Testis (tissue), 3 donors: Measurements from ENCODE around the gene XRCC4. TPM values are rescaled to one million over a fixed set of nuclear protein-coding genes. Genes with fewer than 3 reads are reported as not detected.

Experiments
- DNase-seq: peaks from one replicate; pipeline ENCODE4 v3.0.0-alpha.2; 2019
- H3K27ac ChIP-seq, 2 donors: fragments of 200-600 bp; sonication (generic); one replicate each; pipeline ENCODE4 v1.5.1; 2019
- H3K27me3 ChIP-seq: fragments of 200-600 bp; sonication (generic); one replicate; pipeline ENCODE4 v1.5.1; 2019
- H3K36me3 ChIP-seq: fragments of 200-600 bp; sonication (generic); one replicate; pipeline ENCODE4 v1.5.1; 2017; ENCODE audit warnings: low read depth; ENCODE audit errors: missing control alignments
- H3K4me1 ChIP-seq: fragments of 200-600 bp; sonication (generic); one replicate; pipeline ENCODE4 v1.5.1; 2019
- H3K4me3 ChIP-seq, 2 donors: fragments of 200-600 bp; sonication (generic); one replicate each; pipeline ENCODE4 v1.5.1; 2017 to 2019
- H3K9me3 ChIP-seq: fragments of 200-600 bp; sonication (generic); one replicate; pipeline ENCODE4 v1.5.1; 2017
- CTCF ChIP-seq, 3 experiments: fragments of 450-650 bp in 2 of 3; fragments of 200-600 bp in 1 of 3; sonication (generic) in 1 of 3; IDR thresholded peaks; one replicate each; pipeline ENCODE4 v1.5.1; 2016 to 2019; ENCODE audit warnings: antibody characterized with exemption in 3 of 3, mild to moderate bottlenecking in 2 of 3, moderate library complexity in 1 of 3
- POLR2A ChIP-seq: fragments of 450-650 bp; IDR thresholded peaks from one replicate; pipeline ENCODE4 v1.6.1; 2017; ENCODE audit warnings: antibody characterized with exemption, mild to moderate bottlenecking, moderate library complexity
- WGBS, 2 donors: methylation state at CpG; one replicate each; pipeline ENCODE4 v1.1.5; 2018; 5-methylcytosine and 5-hydroxymethylcytosine counted together
- intact Hi-C: fragments of 100-400 bp; cut with DNase I; formaldehyde crosslinking; loops from one replicate; pipeline ENCODE4 v1.15.1; 2023; ENCODE audit warnings: low total_unique reads
- polyA plus RNA-seq: library from polyadenylated mRNA; stranded (reverse); fragments of 350-450 nt; fragmentation: Illumina TruSeq; extraction: RNeasy Lipid Tissue Mini Kit (QIAGEN cat#74804); gene quantifications from one replicate; pipeline ENCODE4 v1.2.3, GENCODE V29; 2014; ENCODE audit warnings: low read depth, low replicate concordance; ENCODE audit not compliant: insufficient read depth
- total RNA-seq, 2 donors: library from RNA; depleted of rRNA; stranded (reverse); fragments of >200 nt; gene quantifications; one replicate each; pipeline ENCODE4 v1.2.3, GENCODE V29; 2016

The XRCC4 gene
- total and polyA plus RNA-seq, 3 donors from 2014 or later, result 14.2 to 23.3 (median 17.1) TPM

- no peaks in the 10 kb centered on the region for H3K36me3 ChIP-seq
- intact Hi-C loops, result no loop called here
- no peak for TF ChIP-seq POLR2A
- no peak for TF ChIP-seq CTCF (IDR thresholded peaks at IDR 0.05)
- H3K4me3 ChIP-seq, result no peak overlapping the region
- H3K27me3 ChIP-seq, result no peaks in the 10 kb centered on the region
- no peaks in the 10 kb centered on the region for H3K9me3 ChIP-seq
- no peak overlapping the region for H3K27ac ChIP-seq
- H3K4me1 ChIP-seq, result no peaks in the 10 kb centered on the region
- no peak for DNase-seq
Measured at GRCh38 chr5:83230511-83230910, 153.2 kb downstream of the XRCC4 start.

GRCh38 chr5:83244516-83244915 lies 167.2 kb downstream of the XRCC4 start:
- no peaks in the 10 kb centered on the region for H3K27me3 ChIP-seq
- no peaks in the 10 kb centered on the region for H3K36me3 ChIP-seq
- no peaks in the 10 kb centered on the region for H3K9me3 ChIP-seq
- no peak for DNase-seq
- no peak overlapping the region for H3K27ac ChIP-seq
- intact Hi-C loops, result no loop called here
- WGBS, 2 donors, result 73 to 83% methylated on average over 1 of the region's 1 CpG
- H3K4me1 ChIP-seq, result no peaks in the 10 kb centered on the region
- no peak overlapping the region for H3K4me3 ChIP-seq
- TF ChIP-seq CTCF (IDR thresholded peaks at IDR 0.05), result no peak
- no peak for TF ChIP-seq POLR2A

- Histone ChIP-seq H3K36me3 (no peaks in the 10 kb centered on the region), H3K9me3 (no peaks in the 10 kb centered on the region), H3K27me3 (no peaks in the 10 kb centered on the region), H3K4me3 (no peak overlapping the region), H3K27ac (no peak overlapping the region), H3K4me1 (no peaks in the 10 kb centered on the region)
- 87 to 93% methylated on average over 3 of the region's 3 CpGs for WGBS, 2 donors
- DNase-seq, result no peak
- intact Hi-C loops, result no loop called here
- TF ChIP-seq POLR2A (no peak), CTCF (IDR thresholded peaks at IDR 0.05) (no peak)
Measured at GRCh38 chr5:83245037-83245436, 167.7 kb downstream of the XRCC4 start.

GRCh38 chr5:83246071-83246470 lies 168.7 kb downstream of the XRCC4 start:
- H3K27ac ChIP-seq, result no peak overlapping the region
- no peaks in the 10 kb centered on the region for H3K36me3 ChIP-seq
- no peaks in the 10 kb centered on the region for H3K9me3 ChIP-seq
- 54 to 62% methylated on average over 1 of the region's 1 CpG for WGBS, 2 donors
- no peaks in the 10 kb centered on the region for H3K4me1 ChIP-seq
- intact Hi-C loops, result no loop called here
- no peak overlapping the region for H3K4me3 ChIP-seq
- H3K27me3 ChIP-seq, result no peaks in the 10 kb centered on the region
- TF ChIP-seq POLR2A (no peak), CTCF (IDR thresholded peaks at IDR 0.05) (no peak)
- no peak for DNase-seq

- DNase-seq, result no peak
- Histone ChIP-seq H3K4me1 (no peaks in the 10 kb centered on the region), H3K27me3 (no peaks in the 10 kb centered on the region), H3K36me3 (no peaks in the 10 kb centered on the region), H3K4me3 (no peak overlapping the region), H3K27ac (no peak overlapping the region), H3K9me3 (no peaks in the 10 kb centered on the region)
- 88 to 94% methylated on average over 4 of the region's 4 CpGs for WGBS, 2 donors
- no peak for TF ChIP-seq CTCF (IDR thresholded peaks at IDR 0.05)
- TF ChIP-seq POLR2A, result no peak
- intact Hi-C loops, result no loop called here
Measured at GRCh38 chr5:83249156-83249555, 171.8 kb downstream of the XRCC4 start.
